ENCODE measurements around the gene CCSER1.

Gene CCSER1

GRCh38 chr4:90198086-90198847 lies 71.1 kb downstream of the CCSER1 start:
- no peak for DNase-seq

DNA sequence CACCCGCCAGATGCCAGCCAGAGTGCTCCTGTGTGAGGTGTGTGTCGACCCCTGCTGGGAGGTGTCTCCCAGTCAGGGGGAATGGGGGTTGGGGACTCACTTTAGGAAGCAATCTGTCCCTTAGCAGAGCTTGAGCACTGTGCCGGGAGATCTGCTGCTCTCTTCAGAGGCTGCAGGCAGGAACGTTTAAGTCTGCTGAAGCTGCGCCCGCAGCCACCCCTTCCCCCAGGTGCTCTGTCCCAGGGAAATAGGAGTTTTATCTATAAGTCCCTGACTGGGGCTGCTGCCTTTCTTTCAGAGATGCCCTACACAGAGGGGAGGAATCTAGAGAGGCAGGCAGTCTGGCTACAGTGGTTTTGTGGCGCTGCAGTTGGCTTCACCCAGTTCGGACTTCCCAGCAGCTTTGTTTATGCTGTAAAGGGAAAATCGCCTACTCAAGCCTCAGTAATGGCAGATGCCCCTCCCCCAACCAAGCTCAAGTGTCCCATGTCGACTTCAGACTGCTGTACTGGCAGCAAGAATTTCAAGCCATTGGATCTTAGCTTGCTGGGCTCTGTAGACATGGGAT lies 80.8 kb downstream of the CCSER1 start:
- DNase-seq: no peak

DNA sequence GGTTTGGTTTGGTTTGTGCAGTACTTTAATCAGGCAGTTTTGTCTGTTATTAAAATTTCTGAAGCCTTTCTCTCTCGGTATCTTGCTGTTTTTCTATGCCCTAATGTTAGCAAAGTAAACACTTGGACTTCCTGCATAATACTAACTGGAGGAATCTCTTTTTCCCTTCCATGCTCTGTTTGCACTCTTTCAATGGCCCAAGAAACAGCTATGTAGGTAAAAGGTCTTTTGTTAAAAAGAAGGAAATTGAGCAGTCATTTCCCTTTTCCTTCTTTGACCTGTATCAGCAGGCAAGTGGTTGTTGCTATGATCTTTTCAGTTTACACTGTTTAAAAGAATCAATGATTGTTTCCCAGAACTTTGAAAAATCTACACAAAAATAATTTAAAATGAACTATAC lies 82.7 kb downstream of the CCSER1 start:
- no peak for DNase-seq

- no peak for DNase-seq
Observed at GRCh38 chr4:90211174-90211573, 84.0 kb downstream of the CCSER1 start.

DNA sequence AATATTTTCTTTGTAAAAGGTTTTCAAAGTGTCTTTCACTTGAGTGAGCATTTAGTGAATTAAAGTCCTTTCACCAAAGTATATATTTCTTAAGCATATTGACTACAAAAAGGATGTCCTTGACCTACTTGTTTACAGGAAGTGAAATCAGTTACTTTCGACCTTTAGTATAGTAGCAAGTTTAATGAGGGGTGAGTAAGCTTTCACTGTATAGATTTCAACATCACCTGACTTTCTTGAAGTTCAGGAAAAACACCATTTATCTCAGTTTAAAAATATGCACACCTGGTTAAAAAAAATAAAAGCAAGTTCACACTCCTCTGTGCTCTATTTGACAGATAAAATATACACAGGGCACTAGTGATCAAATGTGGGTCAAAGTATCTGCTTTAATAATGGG lies 88.1 kb downstream of the CCSER1 start:
- DNase-seq: no peak

DNA sequence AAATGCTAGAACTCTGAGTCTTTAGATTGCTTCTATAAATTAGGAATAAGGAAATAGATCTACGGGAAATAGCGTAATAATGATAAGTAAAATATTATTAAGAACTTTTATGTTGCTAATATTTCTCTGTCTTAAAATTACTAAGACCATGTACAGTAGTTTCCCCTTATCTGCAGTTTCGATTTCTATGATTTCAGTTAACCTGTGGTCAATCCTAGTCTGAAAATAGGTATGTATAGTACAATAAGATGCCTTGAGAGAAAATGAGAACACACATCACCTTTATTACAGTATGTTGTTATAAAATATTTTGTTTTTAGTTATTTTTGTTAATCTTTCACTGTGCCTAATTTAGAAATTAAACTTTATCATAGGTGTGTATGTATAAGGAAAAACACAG lies 92.6 kb downstream of the CCSER1 start:
- no peak for DNase-seq

GRCh38 chr4:90220459-90220858 lies 93.3 kb downstream of the CCSER1 start:
- no peak for DNase-seq

GRCh38 chr4:90226734-90227133 lies 99.5 kb downstream of the CCSER1 start:
- DNase-seq: no peak

DNA sequence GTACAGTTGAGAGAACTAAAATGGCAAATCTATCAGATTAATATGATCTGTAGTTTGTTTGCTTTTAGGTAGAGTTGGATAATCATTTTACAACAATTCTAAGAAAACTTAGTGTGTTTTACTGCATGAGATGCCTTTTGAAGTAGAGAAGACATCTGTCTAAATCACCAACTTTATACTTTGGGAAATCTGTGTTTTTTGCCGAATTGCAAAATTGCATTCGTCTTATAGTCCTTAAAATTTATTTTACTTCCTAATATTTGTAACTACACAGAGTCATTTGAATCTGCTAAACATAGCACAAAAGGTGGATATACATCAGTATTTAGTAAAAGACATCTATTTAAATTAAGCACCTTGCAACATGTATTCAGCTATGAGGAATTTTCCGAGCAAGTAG lies 100.0 kb downstream of the CCSER1 start:
- no peak for DNase-seq

- DNase-seq: no peak
Observed at GRCh38 chr4:90234916-90235547, 107.8 kb downstream of the CCSER1 start.

DNA sequence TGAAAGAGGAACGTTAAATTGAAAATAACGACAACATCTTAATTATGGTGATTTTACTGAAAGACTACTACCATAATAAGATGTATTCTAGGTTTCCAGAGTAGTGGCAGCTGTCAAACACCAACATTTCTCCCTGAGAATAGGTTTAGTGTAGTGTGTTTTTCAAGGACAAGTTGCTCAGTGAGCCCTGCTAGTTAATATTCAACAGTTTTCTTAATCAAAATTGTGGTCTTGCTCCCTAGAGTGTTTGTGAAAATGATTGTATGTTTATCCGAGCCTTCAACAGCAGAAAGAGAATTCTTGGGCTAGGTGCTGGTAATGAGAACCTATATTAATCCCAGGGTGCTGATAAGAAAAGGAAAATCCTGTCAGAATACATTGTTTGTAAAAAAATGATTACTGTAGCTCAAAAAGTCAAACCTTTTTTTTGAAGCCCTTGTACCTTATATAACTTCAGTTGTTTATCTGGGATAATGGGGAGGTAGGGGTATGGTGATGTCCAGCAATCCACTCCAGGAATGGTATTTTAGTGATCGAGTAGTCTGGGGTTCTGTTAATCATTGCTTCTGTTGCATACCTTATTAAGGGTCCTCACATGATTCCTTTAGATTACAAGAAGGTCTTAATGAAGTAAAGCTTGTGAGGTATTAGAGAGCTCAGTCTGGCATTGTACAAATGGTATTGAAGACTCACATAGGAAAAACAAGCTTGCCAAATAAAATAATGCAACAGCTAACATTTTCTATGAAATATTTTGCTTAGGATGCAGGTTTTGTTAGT lies 110.7 kb downstream of the CCSER1 start:
- no peak for DNase-seq

- DNase-seq: no peak
Observed at GRCh38 chr4:90240333-90240732, 113.1 kb downstream of the CCSER1 start.

GRCh38 chr4:90241008-90241407 lies 113.8 kb downstream of the CCSER1 start:
- DNase-seq: no peak

GRCh38 chr4:90245837-90246236 lies 118.6 kb downstream of the CCSER1 start:
- DNase-seq: no peak

GRCh38 chr4:90246816-90247215 lies 119.6 kb downstream of the CCSER1 start:
- no peak for DNase-seq

GRCh38 chr4:90254357-90254756 lies 127.2 kb downstream of the CCSER1 start:
- DNase-seq: no peak

GRCh38 chr4:90274175-90274574 lies 147.0 kb downstream of the CCSER1 start:
- no peak for DNase-seq

- no peak for DNase-seq
Observed at GRCh38 chr4:90280954-90281353, 153.8 kb downstream of the CCSER1 start.

DNA sequence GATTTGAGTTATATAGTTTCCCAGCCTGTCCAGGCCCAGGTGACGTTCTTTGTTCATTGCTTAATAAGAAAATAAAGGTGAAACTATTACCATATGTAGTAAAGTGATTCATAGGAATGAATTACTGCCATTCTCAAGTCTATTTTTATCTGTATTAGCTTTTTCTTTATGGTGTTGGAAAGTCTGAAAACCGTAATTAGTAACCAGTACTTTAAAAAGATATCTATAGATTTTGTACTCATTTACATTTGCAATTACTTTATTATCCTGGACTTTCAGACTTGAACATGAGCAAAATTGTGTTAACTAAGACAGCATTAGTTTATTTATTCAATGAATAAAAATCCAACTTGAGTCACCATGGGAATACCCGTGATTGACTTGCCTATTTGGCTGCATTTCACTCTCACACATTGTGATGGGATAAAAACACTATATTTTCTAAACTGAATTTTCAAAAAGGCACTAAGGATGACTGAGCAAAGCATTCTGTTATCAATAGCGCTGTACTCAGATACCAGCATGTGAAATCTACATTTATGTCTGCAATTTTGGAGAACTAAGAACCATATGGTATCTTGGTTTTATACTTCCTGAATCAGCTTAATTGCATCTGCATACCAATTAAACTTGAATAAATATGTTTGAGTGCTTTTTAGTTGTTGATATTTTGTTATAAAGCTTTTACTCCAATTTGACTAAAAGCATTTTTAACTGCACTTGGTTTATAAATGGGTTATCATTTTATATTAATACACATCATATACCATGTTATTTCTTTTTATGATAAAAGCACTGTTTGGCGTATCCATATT lies 154.6 kb downstream of the CCSER1 start:
- no peak for DNase-seq

DNA sequence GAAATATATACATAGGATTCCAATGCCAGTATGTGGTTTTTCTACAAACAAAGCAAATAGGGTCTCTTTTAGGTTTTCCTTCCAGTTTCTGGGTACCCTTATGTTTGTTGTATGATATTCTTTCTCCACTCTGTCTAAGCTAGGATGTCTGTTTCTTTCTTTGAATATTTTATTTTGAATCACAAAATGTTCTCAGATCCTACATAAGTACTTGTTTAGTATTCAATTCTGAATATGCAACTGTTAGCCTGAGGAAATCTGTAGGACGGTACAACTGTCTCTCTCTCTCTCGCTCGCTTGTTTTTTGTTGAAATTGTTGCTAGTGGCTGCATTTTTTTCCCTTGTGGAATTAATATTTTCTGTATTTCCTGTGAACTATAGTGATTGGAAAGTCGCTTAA lies 163.2 kb downstream of the CCSER1 start:
- DNase-seq: no peak

- DNase-seq: no peak
Observed at GRCh38 chr4:90292438-90292837, 165.2 kb downstream of the CCSER1 start.

DNA sequence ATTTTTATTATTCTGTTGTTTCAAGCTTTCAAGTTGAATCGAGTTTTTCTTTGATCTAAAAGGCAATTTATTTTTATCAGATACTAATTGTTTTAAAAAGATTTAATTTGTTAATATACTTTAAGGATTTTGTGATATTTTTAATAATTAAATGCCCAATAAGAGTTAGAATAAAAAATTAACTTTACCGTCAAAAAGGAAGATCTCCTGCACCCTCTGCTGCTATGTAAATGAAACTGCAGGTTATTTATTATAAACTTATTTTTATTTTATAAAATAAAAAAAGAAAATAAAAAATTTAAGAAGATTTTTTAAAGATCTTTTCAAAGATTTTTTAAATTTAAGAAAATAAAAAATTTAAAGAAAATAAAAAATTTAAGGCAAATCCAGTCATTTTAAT lies 166.1 kb downstream of the CCSER1 start:
- no peak for DNase-seq

DNA sequence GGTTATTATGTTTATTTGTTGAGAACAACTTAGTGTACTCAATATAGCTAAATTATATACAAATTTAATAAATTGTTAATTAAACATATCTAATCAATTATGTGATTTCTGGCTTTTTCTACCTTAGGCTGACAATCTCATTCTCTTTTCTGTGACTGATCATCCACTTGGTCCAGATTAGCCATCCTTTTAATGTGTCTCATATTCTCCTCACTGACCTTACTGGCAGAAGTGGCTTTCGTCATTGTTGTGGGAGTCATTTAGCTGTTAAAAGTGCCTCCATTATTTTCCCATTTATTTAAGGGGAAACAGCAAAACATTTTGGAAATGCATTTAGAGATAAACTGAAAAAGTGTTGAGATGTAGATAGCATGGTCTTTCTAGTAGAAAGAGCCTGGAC lies 172.2 kb downstream of the CCSER1 start:
- DNase-seq: no peak
